ENCODE measurements around the gene SGPP1.

Gene SGPP1

DNA sequence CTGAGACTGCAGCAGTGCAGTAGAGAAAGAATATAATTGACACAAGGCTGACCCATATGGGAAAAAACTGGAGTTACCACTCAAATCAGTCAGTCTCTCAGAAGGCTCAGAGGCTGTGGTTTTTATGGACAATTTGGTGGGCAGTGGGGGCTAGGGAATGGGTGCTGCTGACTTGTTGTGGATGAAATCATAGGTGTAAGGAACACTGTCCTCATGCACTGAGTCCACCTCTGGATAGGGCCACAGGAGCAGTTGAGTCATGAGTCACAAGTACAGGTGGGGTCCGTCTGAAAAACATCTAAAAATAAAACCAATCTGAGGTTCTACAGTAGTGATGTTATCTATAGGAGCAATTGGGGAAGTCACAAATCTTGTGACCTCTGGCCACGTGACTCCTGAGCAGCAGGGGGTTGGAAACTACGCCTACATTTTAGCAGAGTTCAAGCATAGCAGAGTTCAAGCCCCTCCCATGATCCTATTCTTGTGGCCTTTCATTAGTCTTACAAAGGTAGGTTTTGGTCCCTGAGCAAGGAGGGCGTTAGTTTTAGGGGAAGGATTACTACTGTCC, 18.1 kb upstream of the SGPP1 start:
- H3K27ac ChIP-seq (ENCODE audit: extremely low read depth, low read depth, low read length) = no peak overlapping the region
- CTCF ChIA-PET = interaction anchor here (0.6 kb wide), 1 partner anchor 12 kb away, joined by 3 read pairs; no protein-coding TSS in a partner anchor
- no peak overlapping the region for H3K4me3 ChIP-seq (ENCODE audit: low read depth, low read length)
- POLR2A ChIA-PET = no interaction called here
- no peaks in the 10 kb centered on the region for H3K4me1 ChIP-seq (ENCODE audit: control insufficient read depth, insufficient read depth, low read length)
- no peaks in the 10 kb centered on the region for H3K36me3 ChIP-seq (ENCODE audit: control insufficient read depth in 2 of 2, insufficient read depth in 1 of 2, low read length in 2 of 2)
- TF ChIP-seq, protein P1, sequence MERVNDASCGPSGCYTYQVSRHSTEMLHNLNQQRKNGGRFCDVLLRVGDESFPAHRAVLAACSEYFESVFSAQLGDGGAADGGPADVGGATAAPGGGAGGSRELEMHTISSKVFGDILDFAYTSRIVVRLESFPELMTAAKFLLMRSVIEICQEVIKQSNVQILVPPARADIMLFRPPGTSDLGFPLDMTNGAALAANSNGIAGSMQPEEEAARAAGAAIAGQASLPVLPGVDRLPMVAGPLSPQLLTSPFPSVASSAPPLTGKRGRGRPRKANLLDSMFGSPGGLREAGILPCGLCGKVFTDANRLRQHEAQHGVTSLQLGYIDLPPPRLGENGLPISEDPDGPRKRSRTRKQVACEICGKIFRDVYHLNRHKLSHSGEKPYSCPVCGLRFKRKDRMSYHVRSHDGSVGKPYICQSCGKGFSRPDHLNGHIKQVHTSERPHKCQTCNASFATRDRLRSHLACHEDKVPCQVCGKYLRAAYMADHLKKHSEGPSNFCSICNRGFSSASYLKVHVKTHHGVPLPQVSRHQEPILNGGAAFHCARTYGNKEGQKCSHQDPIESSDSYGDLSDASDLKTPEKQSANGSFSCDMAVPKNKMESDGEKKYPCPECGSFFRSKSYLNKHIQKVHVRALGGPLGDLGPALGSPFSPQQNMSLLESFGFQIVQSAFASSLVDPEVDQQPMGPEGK (tag by site-specific recombination; IDR thresholded peaks at IDR 0.05) = 0 out of 2 replicates have a peak, but pooled peaks have one; percentile 18
- no peak for TF ChIP-seq ZFP69B (tag by site-specific recombination; IDR thresholded peaks at IDR 0.05)
- H3K9me3 ChIP-seq (ENCODE audit: control insufficient read depth, insufficient read depth, low read depth, low read length) = no peaks in the 10 kb centered on the region

DNA sequence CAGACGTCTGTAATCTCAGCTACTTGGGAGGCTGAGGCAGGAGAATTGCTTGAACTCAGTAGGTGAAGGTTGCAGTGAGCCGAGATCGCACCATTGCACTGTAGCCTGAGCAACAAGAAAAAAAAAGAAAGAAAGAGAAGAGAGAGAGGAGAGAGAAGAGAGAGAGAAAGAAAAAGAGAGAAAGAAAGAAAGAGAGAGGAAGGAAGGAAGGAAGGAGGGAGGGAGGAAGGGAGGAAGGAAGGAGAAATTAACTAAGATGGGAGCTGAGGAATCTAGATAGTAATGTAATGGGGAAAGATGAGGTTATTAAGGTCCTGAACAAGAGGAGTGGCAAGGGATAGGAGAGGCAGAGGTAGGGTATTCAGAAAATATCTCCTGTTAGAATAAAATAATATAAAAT, 17.4 kb upstream of the SGPP1 start:
- ChIA-PET CTCF (interaction anchor here (1.0 to 1.6 kb wide), 2 partner anchors 25 to 357 kb away, joined by 3 to 4 read pairs; no protein-coding TSS in a partner anchor), POLR2A (no interaction called here)
- Histone ChIP-seq H3K27ac (ENCODE audit: extremely low read depth, low read depth, low read length) (no peak overlapping the region), H3K4me1 (ENCODE audit: control insufficient read depth, insufficient read depth, low read length) (no peaks in the 10 kb centered on the region), H3K4me3 (ENCODE audit: low read depth, low read length) (no peak overlapping the region), H3K36me3 (ENCODE audit: control insufficient read depth in 2 of 2, insufficient read depth in 1 of 2, low read length in 2 of 2) (no peaks in the 10 kb centered on the region), H3K9me3 (ENCODE audit: control insufficient read depth, insufficient read depth, low read depth, low read length) (no peaks in the 10 kb centered on the region)
- TF ChIP-seq, protein P2, sequence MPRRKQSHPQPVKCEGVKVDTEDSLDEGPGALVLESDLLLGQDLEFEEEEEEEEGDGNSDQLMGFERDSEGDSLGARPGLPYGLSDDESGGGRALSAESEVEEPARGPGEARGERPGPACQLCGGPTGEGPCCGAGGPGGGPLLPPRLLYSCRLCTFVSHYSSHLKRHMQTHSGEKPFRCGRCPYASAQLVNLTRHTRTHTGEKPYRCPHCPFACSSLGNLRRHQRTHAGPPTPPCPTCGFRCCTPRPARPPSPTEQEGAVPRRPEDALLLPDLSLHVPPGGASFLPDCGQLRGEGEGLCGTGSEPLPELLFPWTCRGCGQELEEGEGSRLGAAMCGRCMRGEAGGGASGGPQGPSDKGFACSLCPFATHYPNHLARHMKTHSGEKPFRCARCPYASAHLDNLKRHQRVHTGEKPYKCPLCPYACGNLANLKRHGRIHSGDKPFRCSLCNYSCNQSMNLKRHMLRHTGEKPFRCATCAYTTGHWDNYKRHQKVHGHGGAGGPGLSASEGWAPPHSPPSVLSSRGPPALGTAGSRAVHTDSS (tag by site-specific recombination; IDR thresholded peaks at IDR 0.05) = no peak
- TF ChIP-seq ZNF596 (tag by site-specific recombination; IDR thresholded peaks at IDR 0.05) = 0 out of 2 replicates have a peak, but pooled peaks have one; percentile 13
- TF ChIP-seq, protein P3, sequence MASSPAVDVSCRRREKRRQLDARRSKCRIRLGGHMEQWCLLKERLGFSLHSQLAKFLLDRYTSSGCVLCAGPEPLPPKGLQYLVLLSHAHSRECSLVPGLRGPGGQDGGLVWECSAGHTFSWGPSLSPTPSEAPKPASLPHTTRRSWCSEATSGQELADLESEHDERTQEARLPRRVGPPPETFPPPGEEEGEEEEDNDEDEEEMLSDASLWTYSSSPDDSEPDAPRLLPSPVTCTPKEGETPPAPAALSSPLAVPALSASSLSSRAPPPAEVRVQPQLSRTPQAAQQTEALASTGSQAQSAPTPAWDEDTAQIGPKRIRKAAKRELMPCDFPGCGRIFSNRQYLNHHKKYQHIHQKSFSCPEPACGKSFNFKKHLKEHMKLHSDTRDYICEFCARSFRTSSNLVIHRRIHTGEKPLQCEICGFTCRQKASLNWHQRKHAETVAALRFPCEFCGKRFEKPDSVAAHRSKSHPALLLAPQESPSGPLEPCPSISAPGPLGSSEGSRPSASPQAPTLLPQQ (tag by site-specific recombination; IDR thresholded peaks at IDR 0.05) = no peak
- TF ChIP-seq ZNF366 (tag by site-specific recombination; conservative IDR thresholded peaks at IDR 0.05) = peak; percentile 73

DNA sequence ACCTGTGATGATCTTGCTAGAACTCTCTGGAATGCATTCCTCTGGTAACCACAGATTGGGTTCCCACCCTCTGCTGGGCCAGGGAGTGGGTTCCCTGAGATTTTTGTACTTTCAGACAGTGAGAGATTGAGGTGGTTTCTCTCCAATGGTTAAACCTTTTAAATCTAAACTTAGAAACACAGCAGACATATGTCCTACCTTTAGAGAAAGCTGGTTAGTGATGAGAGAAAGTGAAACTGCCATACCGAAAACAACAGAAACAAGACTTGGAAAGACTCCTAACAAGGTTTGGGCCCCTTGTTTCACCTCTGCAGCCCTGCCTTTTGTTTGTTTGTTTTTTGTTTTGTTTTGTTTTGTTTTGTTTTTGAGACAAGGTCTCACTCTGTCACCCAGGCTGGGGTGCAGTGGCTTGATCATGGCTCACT, 9.7 kb upstream of the SGPP1 start:
- Histone ChIP-seq H3K36me3 (ENCODE audit: control insufficient read depth in 2 of 2, insufficient read depth in 1 of 2, low read length in 2 of 2) (no peaks in the 10 kb centered on the region), H3K27ac (ENCODE audit: extremely low read depth, low read depth, low read length) (no peak overlapping the region), H3K9me3 (ENCODE audit: control insufficient read depth, insufficient read depth, low read depth, low read length) (no peaks in the 10 kb centered on the region), H3K4me1 (ENCODE audit: control insufficient read depth, insufficient read depth, low read length) (no peaks in the 10 kb centered on the region), H3K4me3 (ENCODE audit: low read depth, low read length) (no peak overlapping the region)
- TF ChIP-seq ZNF157 (tag by site-specific recombination; IDR thresholded peaks at IDR 0.05) (no peak), ZNF433 (tag by site-specific recombination; IDR thresholded peaks at IDR 0.05; ENCODE audit: low read depth) (no peak), ZNF843 (tag by site-specific recombination; IDR thresholded peaks at IDR 0.05) (no peak), ZIC2 (tag by site-specific recombination; IDR thresholded peaks at IDR 0.05) (no peak), IKZF3 (tag by site-specific recombination; IDR thresholded peaks at IDR 0.05) (no peak), RBAK (tag by site-specific recombination; IDR thresholded peaks at IDR 0.05) (no peak), KLF9 (tag by site-specific recombination; IDR thresholded peaks at IDR 0.05; ENCODE audit: low read depth) (no peak)
- POLR2A ChIA-PET = interaction anchor here (0.6 kb wide), 1 partner anchor 311 kb away, joined by 5 read pairs; no protein-coding TSS in a partner anchor
- CTCF ChIA-PET = no interaction called here

DNA sequence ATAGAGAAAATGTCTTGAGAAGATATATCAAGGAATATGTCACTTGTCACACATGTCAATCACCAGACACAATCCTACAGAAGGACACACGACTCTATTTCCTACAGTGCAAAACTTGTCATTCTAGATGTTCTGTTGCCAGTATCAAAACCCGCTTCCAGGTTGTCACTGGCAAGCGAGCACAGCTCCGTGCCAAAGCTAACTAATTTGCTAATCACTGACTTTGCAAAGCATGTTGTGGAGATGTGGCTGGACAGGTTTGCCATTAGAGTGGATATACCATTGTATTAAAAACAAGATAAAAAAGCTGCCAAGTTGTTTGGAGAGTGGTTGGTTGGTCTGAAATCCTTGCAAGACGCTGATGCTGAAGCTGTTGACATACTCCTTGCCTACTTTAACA, 7.9 kb upstream of the SGPP1 start:
- Histone ChIP-seq H3K4me3 (ENCODE audit: low read depth, low read length) (no peak overlapping the region), H3K9me3 (ENCODE audit: control insufficient read depth, insufficient read depth, low read depth, low read length) (no peaks in the 10 kb centered on the region), H3K4me1 (ENCODE audit: control insufficient read depth, insufficient read depth, low read length) (no peaks in the 10 kb centered on the region), H3K36me3 (ENCODE audit: control insufficient read depth in 2 of 2, insufficient read depth in 1 of 2, low read length in 2 of 2) (no peaks in the 10 kb centered on the region), H3K27ac (ENCODE audit: extremely low read depth, low read depth, low read length) (no peak overlapping the region)
- CTCF ChIA-PET = interaction anchor here (0.7 kb wide), 1 partner anchor 10 kb away, joined by 3 read pairs; no protein-coding TSS in a partner anchor
- POLR2A ChIA-PET = no interaction called here
- TF ChIP-seq ZFP3 (tag by site-specific recombination; IDR thresholded peaks at IDR 0.05; ENCODE audit: low read depth) (no peak), ZNF174 (tag by site-specific recombination; IDR thresholded peaks at IDR 0.05) (no peak), EGR2 (tag by site-specific recombination; IDR thresholded peaks at IDR 0.05; ENCODE audit: low read depth) (no peak), ZNF248 (tag by site-specific recombination; IDR thresholded peaks at IDR 0.05) (no peak), TRIM28 (IDR thresholded peaks at IDR 0.05; ENCODE audit: borderline replicate concordance, low read length) (no peak), ZNF184 (tag by site-specific recombination; IDR thresholded peaks at IDR 0.05) (no peak), MYNN (tag by site-specific recombination; IDR thresholded peaks at IDR 0.05; ENCODE audit: borderline replicate concordance) (no peak), ZNF366 (tag by site-specific recombination; conservative IDR thresholded peaks at IDR 0.05) (no peak), ZNF548 (tag by site-specific recombination; IDR thresholded peaks at IDR 0.05) (no peak), GFI1B (tag by site-specific recombination; IDR thresholded peaks at IDR 0.05) (no peak)
- TF ChIP-seq, protein P4, sequence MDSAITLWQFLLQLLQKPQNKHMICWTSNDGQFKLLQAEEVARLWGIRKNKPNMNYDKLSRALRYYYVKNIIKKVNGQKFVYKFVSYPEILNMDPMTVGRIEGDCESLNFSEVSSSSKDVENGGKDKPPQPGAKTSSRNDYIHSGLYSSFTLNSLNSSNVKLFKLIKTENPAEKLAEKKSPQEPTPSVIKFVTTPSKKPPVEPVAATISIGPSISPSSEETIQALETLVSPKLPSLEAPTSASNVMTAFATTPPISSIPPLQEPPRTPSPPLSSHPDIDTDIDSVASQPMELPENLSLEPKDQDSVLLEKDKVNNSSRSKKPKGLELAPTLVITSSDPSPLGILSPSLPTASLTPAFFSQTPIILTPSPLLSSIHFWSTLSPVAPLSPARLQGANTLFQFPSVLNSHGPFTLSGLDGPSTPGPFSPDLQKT (IDR thresholded peaks at IDR 0.05; ENCODE audit: borderline replicate concordance, low read depth, low read length) = no peak

Measured in HEK293 (cell line).